ENCODE measurements around the gene RARA.

RARA gene

GRCh38 chr17:40358323-40359038 is 49.5 kb downstream of the RARA start (continued):
- TF ChIP-seq ZNF24 (tag by site-specific recombination; IDR thresholded peaks at IDR 0.05) (no peak), ZNF776 (tag by site-specific recombination; IDR thresholded peaks at IDR 0.05; ENCODE audit: borderline replicate concordance) (no peak), INSM2 (tag by site-specific recombination; IDR thresholded peaks at IDR 0.05) (no peak), ZNF26 (tag by site-specific recombination; IDR thresholded peaks at IDR 0.05) (no peak), ZNF654 (tag by site-specific recombination; IDR thresholded peaks at IDR 0.05; ENCODE audit: low read depth) (peak; percentile 93), ZNF707 (tag by site-specific recombination; IDR thresholded peaks at IDR 0.05) (no peak), ZNF155 (tag by site-specific recombination; IDR thresholded peaks at IDR 0.05) (no peak), ZNF791 (tag by site-specific recombination; IDR thresholded peaks at IDR 0.05) (no peak), HOXC10 (CRISPR knock-in tag; IDR thresholded peaks at IDR 0.05) (no peak), ZNF394 (tag by site-specific recombination; IDR thresholded peaks at IDR 0.05; ENCODE audit: borderline replicate concordance) (no peak; the same call in 1 of the 2 replicates), ZNF223 (tag by site-specific recombination; IDR thresholded peaks at IDR 0.05) (no peak), ZNF549 (tag by site-specific recombination; IDR thresholded peaks at IDR 0.05) (no peak), ZNF488 (tag by site-specific recombination; IDR thresholded peaks at IDR 0.05) (no peak), ZNF248 (tag by site-specific recombination; IDR thresholded peaks at IDR 0.05) (no peak), OSR2 (tag by site-specific recombination; IDR thresholded peaks at IDR 0.05) (no peak), ZNF544 (tag by site-specific recombination; IDR thresholded peaks at IDR 0.05) (no peak), ZNF596 (tag by site-specific recombination; IDR thresholded peaks at IDR 0.05) (no peak), ZNF510 (tag by site-specific recombination; IDR thresholded peaks at IDR 0.05; ENCODE audit: insufficient replicate concordance) (no peak), ZNF280D (tag by site-specific recombination; IDR thresholded peaks at IDR 0.05) (no peak), KLF8 (tag by site-specific recombination; IDR thresholded peaks at IDR 0.05) (peak; percentile 65; the same call in 1 of the 2 replicates), ZNF221 (tag by site-specific recombination; IDR thresholded peaks at IDR 0.05; ENCODE audit: borderline replicate concordance) (0 out of 2 replicates have a peak, but pooled peaks have one; percentile 7), TRIM28 (IDR thresholded peaks at IDR 0.05; ENCODE audit: borderline replicate concordance, low read length) (no peak), ZNF280C (tag by site-specific recombination; IDR thresholded peaks at IDR 0.05) (no peak), ZNF292 (tag by site-specific recombination; IDR thresholded peaks at IDR 0.05; ENCODE audit: borderline replicate concordance, low read depth) (no peak), HOXD13 (CRISPR knock-in tag; IDR thresholded peaks at IDR 0.05; ENCODE audit: borderline replicate concordance) (no peak), ZNF398 (tag by site-specific recombination; IDR thresholded peaks at IDR 0.05) (no peak), BCL11A (tag by site-specific recombination; IDR thresholded peaks at IDR 0.05; ENCODE audit: low read depth) (no peak), ZNF157 (tag by site-specific recombination; IDR thresholded peaks at IDR 0.05) (no peak), ZNF23 (tag by site-specific recombination; IDR thresholded peaks at IDR 0.05; ENCODE audit: borderline replicate concordance) (no peak)
